ENCODE measurements around the gene C2CD3. TPM values are rescaled to one million over a fixed set of nuclear protein-coding genes. Genes with fewer than 3 reads are reported as not detected.

C2CD3 gene
- total RNA-seq, result 10 to 100 TPM; 28.9 to 32.4 (median 29.8) TPM

GRCh38 chr11:74170694-74171629 lies at the start of gene C2CD3, which contains the start of gene PPME1:
Gene C2CD3, minus strand, starts transcription at chr11:74171002. Its CDS starts 210 bp downstream, at chr11:74170792.
Gene PPME1, plus strand, starts transcription at chr11:74171289. Its CDS starts 133 bp downstream, at chr11:74171422.
- Mint-ChIP-seq H3K27me3 (ENCODE audit: low read depth) (no peaks in the 10 kb centered on the region), H3K9me3 (no peaks in the 10 kb centered on the region), H3K4me1 (ENCODE audit: low read depth) (peaks cover 14% of the 10 kb centered on the region), H3K4me3 (no peak within 1 kb of the TSS), H3K36me3 (ENCODE audit: insufficient read depth) (peaks cover 21% of the 10 kb centered on the region)
- DNase-seq (peak; percentile 95), ATAC-seq (peak; percentile 95 to 96)

GRCh38 chr11:74220376-74220775 lies 49.6 kb upstream of the C2CD3 start:
- H3K9me3 Mint-ChIP-seq, result peaks cover 4% of the 10 kb centered on the region
- H3K36me3 Mint-ChIP-seq (ENCODE audit: insufficient read depth), result peaks cover 18% of the 10 kb centered on the region
- ATAC-seq (no peak), DNase-seq (no peak)
- no peak overlapping the region for H3K4me3 Mint-ChIP-seq
- H3K27me3 Mint-ChIP-seq (ENCODE audit: low read depth), result no peaks in the 10 kb centered on the region
- H3K4me1 Mint-ChIP-seq (ENCODE audit: low read depth), result no peaks in the 10 kb centered on the region

- Mint-ChIP-seq H3K36me3 (ENCODE audit: insufficient read depth) (peaks cover 46% of the 10 kb centered on the region), H3K9me3 (peaks cover 13% of the 10 kb centered on the region), H3K27me3 (ENCODE audit: low read depth) (no peaks in the 10 kb centered on the region), H3K4me3 (no peak overlapping the region), H3K4me1 (ENCODE audit: low read depth) (no peaks in the 10 kb centered on the region)
- no peak for DNase-seq
- no peak for ATAC-seq
Observed at GRCh38 chr11:74212533-74212932, 41.7 kb upstream of the C2CD3 start.

GRCh38 chr11:74208507-74208906 lies 37.7 kb upstream of the C2CD3 start:
- Mint-ChIP-seq H3K4me3 (no peak overlapping the region), H3K36me3 (ENCODE audit: insufficient read depth) (peaks cover 48% of the 10 kb centered on the region), H3K27me3 (ENCODE audit: low read depth) (no peaks in the 10 kb centered on the region), H3K4me1 (ENCODE audit: low read depth) (no peaks in the 10 kb centered on the region), H3K9me3 (no peaks in the 10 kb centered on the region)
- DNase-seq (no peak), ATAC-seq (no peak)

GRCh38 chr11:74206746-74207145 lies 35.9 kb upstream of the C2CD3 start:
- H3K4me3 Mint-ChIP-seq, result no peak overlapping the region
- peaks cover 47% of the 10 kb centered on the region for H3K36me3 Mint-ChIP-seq (ENCODE audit: insufficient read depth)
- ATAC-seq, result no peak
- no peak for DNase-seq
- H3K4me1 Mint-ChIP-seq (ENCODE audit: low read depth), result no peaks in the 10 kb centered on the region
- no peaks in the 10 kb centered on the region for H3K27me3 Mint-ChIP-seq (ENCODE audit: low read depth)
- no peaks in the 10 kb centered on the region for H3K9me3 Mint-ChIP-seq

GRCh38 chr11:74205181-74205580 lies 34.4 kb upstream of the C2CD3 start:
- no peak for ATAC-seq
- peaks cover 42% of the 10 kb centered on the region for H3K36me3 Mint-ChIP-seq (ENCODE audit: insufficient read depth)
- no peaks in the 10 kb centered on the region for H3K4me1 Mint-ChIP-seq (ENCODE audit: low read depth)
- H3K27me3 Mint-ChIP-seq (ENCODE audit: low read depth), result no peaks in the 10 kb centered on the region
- DNase-seq, result no peak
- H3K9me3 Mint-ChIP-seq, result no peaks in the 10 kb centered on the region
- H3K4me3 Mint-ChIP-seq, result no peak overlapping the region

GRCh38 chr11:74204701-74205100 lies 33.9 kb upstream of the C2CD3 start:
- no peak for ATAC-seq
- H3K36me3 Mint-ChIP-seq (ENCODE audit: insufficient read depth), result peaks cover 40% of the 10 kb centered on the region
- no peak overlapping the region for H3K4me3 Mint-ChIP-seq
- no peaks in the 10 kb centered on the region for H3K4me1 Mint-ChIP-seq (ENCODE audit: low read depth)
- H3K9me3 Mint-ChIP-seq, result no peaks in the 10 kb centered on the region
- DNase-seq, result no peak
- H3K27me3 Mint-ChIP-seq (ENCODE audit: low read depth), result no peaks in the 10 kb centered on the region

- Mint-ChIP-seq H3K36me3 (ENCODE audit: insufficient read depth) (peaks cover 38% of the 10 kb centered on the region), H3K9me3 (peaks cover 2% of the 10 kb centered on the region), H3K4me3 (no peak overlapping the region), H3K4me1 (ENCODE audit: low read depth) (no peaks in the 10 kb centered on the region), H3K27me3 (ENCODE audit: low read depth) (no peaks in the 10 kb centered on the region)
- DNase-seq, result no peak
- no peak for ATAC-seq
Observed at GRCh38 chr11:74203966-74204365, 33.2 kb upstream of the C2CD3 start.

GRCh38 chr11:74196781-74197486 lies 26.1 kb upstream of the C2CD3 start:
- ATAC-seq, result no peak
- Mint-ChIP-seq H3K36me3 (ENCODE audit: insufficient read depth) (peaks cover 31% of the 10 kb centered on the region), H3K4me1 (ENCODE audit: low read depth) (no peaks in the 10 kb centered on the region), H3K27me3 (ENCODE audit: low read depth) (no peaks in the 10 kb centered on the region), H3K4me3 (no peak overlapping the region), H3K9me3 (peaks cover 8% of the 10 kb centered on the region)
- no peak for DNase-seq

GRCh38 chr11:74195828-74196227 lies 25.0 kb upstream of the C2CD3 start:
- Mint-ChIP-seq H3K4me3 (no peak overlapping the region), H3K4me1 (ENCODE audit: low read depth) (no peaks in the 10 kb centered on the region), H3K9me3 (peaks cover 9% of the 10 kb centered on the region), H3K27me3 (ENCODE audit: low read depth) (no peaks in the 10 kb centered on the region), H3K36me3 (ENCODE audit: insufficient read depth) (peaks cover 38% of the 10 kb centered on the region)
- no peak for ATAC-seq
- no peak for DNase-seq

GRCh38 chr11:74185695-74186094 lies 14.9 kb upstream of the C2CD3 start:
- DNase-seq, result no peak
- H3K4me3 Mint-ChIP-seq, result no peak overlapping the region
- peaks cover 6% of the 10 kb centered on the region for H3K9me3 Mint-ChIP-seq
- no peak for ATAC-seq
- H3K4me1 Mint-ChIP-seq (ENCODE audit: low read depth), result peaks cover 10% of the 10 kb centered on the region
- no peaks in the 10 kb centered on the region for H3K27me3 Mint-ChIP-seq (ENCODE audit: low read depth)
- H3K36me3 Mint-ChIP-seq (ENCODE audit: insufficient read depth), result peaks cover 27% of the 10 kb centered on the region

- no peaks in the 10 kb centered on the region for H3K27me3 Mint-ChIP-seq (ENCODE audit: low read depth)
- H3K36me3 Mint-ChIP-seq (ENCODE audit: insufficient read depth), result peaks cover 24% of the 10 kb centered on the region
- DNase-seq (no peak), ATAC-seq (no peak)
- peaks cover 10% of the 10 kb centered on the region for H3K4me1 Mint-ChIP-seq (ENCODE audit: low read depth)
- H3K4me3 Mint-ChIP-seq, result no peak overlapping the region
- H3K9me3 Mint-ChIP-seq, result peaks cover 2% of the 10 kb centered on the region
Observed at GRCh38 chr11:74185285-74185684, 14.5 kb upstream of the C2CD3 start.

GRCh38 chr11:74182635-74183034 lies 11.8 kb upstream of the C2CD3 start:
- no peak for ATAC-seq
- H3K4me3 Mint-ChIP-seq, result no peak overlapping the region
- no peak for DNase-seq
- peaks cover 20% of the 10 kb centered on the region for H3K4me1 Mint-ChIP-seq (ENCODE audit: low read depth)
- H3K36me3 Mint-ChIP-seq (ENCODE audit: insufficient read depth), result peaks cover 18% of the 10 kb centered on the region
- H3K9me3 Mint-ChIP-seq, result no peaks in the 10 kb centered on the region
- no peaks in the 10 kb centered on the region for H3K27me3 Mint-ChIP-seq (ENCODE audit: low read depth)

- H3K27me3 Mint-ChIP-seq (ENCODE audit: low read depth), result no peaks in the 10 kb centered on the region
- DNase-seq, result no peak
- peaks cover 10% of the 10 kb centered on the region for H3K36me3 Mint-ChIP-seq (ENCODE audit: insufficient read depth)
- no peaks in the 10 kb centered on the region for H3K9me3 Mint-ChIP-seq
- H3K4me3 Mint-ChIP-seq, result no peak overlapping the region
- peak; percentile 53 to 56 for ATAC-seq
- H3K4me1 Mint-ChIP-seq (ENCODE audit: low read depth), result peaks cover 14% of the 10 kb centered on the region
Observed at GRCh38 chr11:74179234-74180052, 8.6 kb upstream of the C2CD3 start.
